ENCODE data around the gene TCHP. TPM values are rescaled to one million over a fixed set of nuclear protein-coding genes. Genes with fewer than 3 reads are reported as not detected.

Gene TCHP
- total and polyA plus RNA-seq, 12 donors, result 8.3 to 21.1 (median 10.6) TPM

DNA sequence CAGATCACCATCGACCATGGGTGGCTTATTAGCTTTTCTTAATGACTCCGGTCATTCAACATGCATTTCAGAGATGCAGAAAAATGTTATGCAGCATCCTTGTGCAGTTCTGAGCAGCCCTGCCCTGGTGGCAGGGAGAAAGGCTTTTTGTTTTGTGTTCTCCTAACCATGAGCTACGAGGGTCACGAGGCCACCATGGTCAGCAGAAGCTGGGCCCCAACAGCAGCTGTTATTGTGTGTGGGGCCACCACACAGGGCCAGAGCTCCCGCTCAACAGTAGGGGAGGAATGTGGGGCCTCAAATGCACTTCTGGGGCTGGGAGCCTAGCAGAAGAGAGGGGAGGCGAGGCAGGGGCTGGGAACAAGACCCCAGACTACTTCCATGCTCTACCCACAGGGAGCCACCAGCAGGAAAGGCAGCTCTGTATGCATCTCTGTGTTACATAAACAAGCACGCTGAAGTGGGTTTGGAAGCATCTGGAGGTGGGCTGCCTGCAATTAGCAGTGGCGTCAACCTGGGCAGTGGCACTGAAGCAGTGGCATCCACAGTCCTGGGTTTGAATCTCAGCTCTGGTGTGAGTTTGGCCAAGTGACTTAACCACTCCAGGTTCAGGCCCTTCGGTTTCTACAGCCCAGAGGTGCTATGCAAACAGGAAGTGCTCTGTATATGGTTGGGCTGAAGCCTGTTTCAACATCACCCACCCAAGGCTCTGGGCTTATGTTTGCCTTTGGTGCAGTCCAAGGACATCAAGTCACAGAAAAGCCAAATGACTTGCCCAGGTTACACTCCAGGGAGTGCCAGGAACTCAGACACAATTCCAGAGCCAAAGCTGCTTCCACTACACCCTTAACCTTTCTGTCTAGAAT lies 36.0 kb upstream of the TCHP start:
- peak overlapping the region in 2 of 5 donors; percentile 66 to 69 for H3K27ac ChIP-seq
- no peaks in the 10 kb centered on the region for H3K27me3 ChIP-seq
- no peaks in the 10 kb centered on the region for H3K36me3 ChIP-seq (replicated peaks in 1 of 2)
- H3K4me3 ChIP-seq, result no peak overlapping the region
- WGBS, 4 donors, result 69 to 82% (median 77%) methylated on average over 9 of the region's 9 CpGs
- DNase-seq, result peak in 6 of 7 donors; percentile 54 to 81 (median 68)
- TF ChIP-seq POLR2A (IDR thresholded peaks at IDR 0.05), result no peak
- TF ChIP-seq, protein P1, sequence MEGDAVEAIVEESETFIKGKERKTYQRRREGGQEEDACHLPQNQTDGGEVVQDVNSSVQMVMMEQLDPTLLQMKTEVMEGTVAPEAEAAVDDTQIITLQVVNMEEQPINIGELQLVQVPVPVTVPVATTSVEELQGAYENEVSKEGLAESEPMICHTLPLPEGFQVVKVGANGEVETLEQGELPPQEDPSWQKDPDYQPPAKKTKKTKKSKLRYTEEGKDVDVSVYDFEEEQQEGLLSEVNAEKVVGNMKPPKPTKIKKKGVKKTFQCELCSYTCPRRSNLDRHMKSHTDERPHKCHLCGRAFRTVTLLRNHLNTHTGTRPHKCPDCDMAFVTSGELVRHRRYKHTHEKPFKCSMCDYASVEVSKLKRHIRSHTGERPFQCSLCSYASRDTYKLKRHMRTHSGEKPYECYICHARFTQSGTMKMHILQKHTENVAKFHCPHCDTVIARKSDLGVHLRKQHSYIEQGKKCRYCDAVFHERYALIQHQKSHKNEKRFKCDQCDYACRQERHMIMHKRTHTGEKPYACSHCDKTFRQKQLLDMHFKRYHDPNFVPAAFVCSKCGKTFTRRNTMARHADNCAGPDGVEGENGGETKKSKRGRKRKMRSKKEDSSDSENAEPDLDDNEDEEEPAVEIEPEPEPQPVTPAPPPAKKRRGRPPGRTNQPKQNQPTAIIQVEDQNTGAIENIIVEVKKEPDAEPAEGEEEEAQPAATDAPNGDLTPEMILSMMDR (IDR thresholded peaks at IDR 0.05), result no peak
- intact Hi-C loops (cut with DNase I), result no loop called here
- no peaks in the 10 kb centered on the region for H3K9me3 ChIP-seq (replicated peaks in 1 of 3)
- peaks cover 9 to 24% of the 10 kb centered on the region in 2 donors for H3K4me1 ChIP-seq (replicated peaks in 1 of 2)

- no peaks in the 10 kb centered on the region for H3K27me3 ChIP-seq
- H3K9me3 ChIP-seq (replicated peaks in 1 of 3), result no peaks in the 10 kb centered on the region
- no peak for TF ChIP-seq POLR2A (IDR thresholded peaks at IDR 0.05)
- TF ChIP-seq, protein P1 (IDR thresholded peaks at IDR 0.05), result no peak
- intact Hi-C loops (cut with DNase I), result no loop called here
- H3K36me3 ChIP-seq (replicated peaks in 1 of 2), result no peaks in the 10 kb centered on the region
- WGBS, 4 donors, result 51 to 68% (median 63%) methylated on average over 3 of the region's 3 CpGs
- no peak overlapping the region for H3K4me3 ChIP-seq
- peaks cover 9 to 24% of the 10 kb centered on the region in 2 donors for H3K4me1 ChIP-seq (replicated peaks in 1 of 2)
- no peak for DNase-seq
- peak overlapping the region in 3 of 5 donors; percentile 39 to 69 (median 49) for H3K27ac ChIP-seq
Observed at GRCh38 chr12:109864916-109865315, 35.2 kb upstream of the TCHP start.

GRCh38 chr12:109868182-109869051 lies 31.7 kb upstream of the TCHP start:
- H3K36me3 ChIP-seq (replicated peaks in 1 of 2), result no peaks in the 10 kb centered on the region
- no peak overlapping the region for H3K4me3 ChIP-seq
- peaks cover 9 to 32% of the 10 kb centered on the region in 2 donors for H3K4me1 ChIP-seq (replicated peaks in 1 of 2)
- WGBS, 4 donors, result 82 to 87% (median 83%) methylated on average over 9 of the region's 9 CpGs
- H3K27ac ChIP-seq, result no peak overlapping the region
- TF ChIP-seq, protein P1 (IDR thresholded peaks at IDR 0.05), result no peak
- no peak for TF ChIP-seq POLR2A (IDR thresholded peaks at IDR 0.05)
- no peaks in the 10 kb centered on the region for H3K9me3 ChIP-seq (replicated peaks in 1 of 3)
- intact Hi-C loops (cut with DNase I), result no loop called here
- DNase-seq, result no peak
- no peaks in the 10 kb centered on the region for H3K27me3 ChIP-seq

DNA sequence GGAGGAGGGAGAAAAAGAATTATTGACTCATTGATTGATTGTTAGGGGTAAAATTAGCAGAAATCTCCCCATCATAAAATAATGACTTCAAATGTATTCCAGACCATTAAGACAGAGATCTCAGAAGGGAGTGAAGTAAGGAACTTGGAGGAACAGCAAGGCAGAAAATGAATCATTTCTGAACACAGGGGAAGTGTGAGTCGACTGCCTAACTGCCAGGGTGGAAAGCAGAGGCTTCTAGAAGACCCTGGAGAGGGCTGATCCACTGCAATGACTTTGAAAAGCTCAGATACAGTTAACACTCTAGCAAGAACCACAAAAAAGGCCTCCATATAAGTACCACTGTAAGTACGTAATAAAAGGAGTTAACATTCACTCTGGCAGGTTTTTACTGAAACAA lies 29.4 kb upstream of the TCHP start:
- TF ChIP-seq, protein P1 (IDR thresholded peaks at IDR 0.05), result no peak
- TF ChIP-seq POLR2A (IDR thresholded peaks at IDR 0.05), result no peak
- no peak for DNase-seq
- no peaks in the 10 kb centered on the region for H3K36me3 ChIP-seq (replicated peaks in 1 of 2)
- peaks cover 0 to 19% of the 10 kb centered on the region in 2 donors for H3K4me1 ChIP-seq (replicated peaks in 1 of 2)
- intact Hi-C loops (cut with DNase I), result no loop called here
- H3K27me3 ChIP-seq, result no peaks in the 10 kb centered on the region
- H3K4me3 ChIP-seq, result no peak overlapping the region
- no peak overlapping the region for H3K27ac ChIP-seq
- 54 to 66% (median 55%) methylated on average over 2 of the region's 2 CpGs for WGBS, 4 donors
- no peaks in the 10 kb centered on the region for H3K9me3 ChIP-seq (replicated peaks in 1 of 3)
